IMR-90 (cell line): ENCODE measurements around the gene FGF6. TPM values are rescaled to one million over a fixed set of nuclear protein-coding genes. Genes with fewer than 3 reads are reported as not detected.

Experiments
- ATAC-seq: fragments of 200-7000 bp; cut with Tn5 transposase; 2 replicates; pipeline ENCODE4 v1.9.1; 2020; ENCODE audit warnings: low read depth, mild to moderate bottlenecking, moderate library complexity
- BruUV-seq: library from RNA; stranded (reverse); fragments of 400-500 nt; replicated peaks from 2 replicates; lab custom pipeline; 2021; lab: Mats Ljungman, UMichigan
- CTCF ChIA-PET: fragments of 300-600 bp; formaldehyde crosslinking; extraction: SDS; loops from one replicate; lab custom pipeline; 2021; ENCODE audit warnings: antibody characterized with exemption; lab: Yijun Ruan, JAX
- POLR2A ChIA-PET: fragments of 300-600 bp; sonication (Branson Sonifier 250); formaldehyde crosslinking; loops from one replicate; lab custom pipeline; 2022; ENCODE audit warnings: antibody characterized with exemption; ENCODE audit not compliant: unreplicated experiment; lab: Charles Lee
- DNase-seq: peaks from one replicate; pipeline ENCODE4 v3.0.0; 2013
- H2AFZ ChIP-seq: replicated peaks from 2 replicates; pipeline ENCODE3; 2013; ENCODE audit warnings: low read length, mild to moderate bottlenecking; ENCODE audit not compliant: poor library complexity
- H2AK5ac ChIP-seq: 2 replicates; pipeline ENCODE4 v1.6.1; 2013; ENCODE audit warnings: low read depth, low read length, inconsistent platforms
- H2AK9ac ChIP-seq: replicated peaks from 2 replicates; pipeline ENCODE3; 2013; ENCODE audit warnings: mild to moderate bottlenecking, low read depth, low read length, moderate library complexity; ENCODE audit not compliant: poor library complexity
- H2BK120ac ChIP-seq: 2 replicates; pipeline ENCODE4 v1.6.1; 2013; ENCODE audit warnings: low read depth, low read length, inconsistent platforms
- H2BK15ac ChIP-seq: 3 replicates; pipeline ENCODE4 v1.6.1; 2013; ENCODE audit warnings: low read depth, low read length, inconsistent platforms
- H2BK20ac ChIP-seq: 2 replicates; pipeline ENCODE4 v1.6.1; 2013; ENCODE audit warnings: low read depth, mild to moderate bottlenecking, inconsistent platforms, low read length, moderate library complexity
- H2BK5ac ChIP-seq: 2 replicates; pipeline ENCODE4 v1.6.1; 2013; ENCODE audit warnings: mild to moderate bottlenecking, low read depth, low read length, inconsistent platforms; ENCODE audit not compliant: poor library complexity, severe bottlenecking
- H3K14ac ChIP-seq: replicated peaks from 2 replicates; pipeline ENCODE4 v1.6.1; 2013; ENCODE audit warnings: low read depth, low read length, inconsistent platforms
- H3K18ac ChIP-seq: 2 replicates; pipeline ENCODE4 v1.6.1; 2013; ENCODE audit warnings: low read depth, low read length, control low read depth
- H3K23ac ChIP-seq: 2 replicates; pipeline ENCODE4 v1.6.1; 2013; ENCODE audit warnings: low read depth, low read length, inconsistent platforms
- H3K27ac ChIP-seq: 2 replicates; pipeline ENCODE4 v1.5.1; 2013; ENCODE audit warnings: mild to moderate bottlenecking, control low read depth, low read length; ENCODE audit not compliant: insufficient read depth
- H3K27me3 ChIP-seq: 2 replicates; pipeline ENCODE4 v1.6.1; 2013; ENCODE audit warnings: low read length; ENCODE audit not compliant: control insufficient read depth, insufficient read depth
- H3K36me3 ChIP-seq: 2 replicates; pipeline ENCODE4 v1.6.1; 2013; ENCODE audit warnings: low read length, mixed read lengths; ENCODE audit not compliant: control insufficient read depth, insufficient read depth
- H3K4ac ChIP-seq: 2 replicates; pipeline ENCODE4 v1.6.1; 2013; ENCODE audit warnings: low read depth, low read length, inconsistent platforms
- H3K4me1 ChIP-seq: 2 replicates; pipeline ENCODE4 v1.6.1; 2013; ENCODE audit warnings: low read length, mixed read lengths; ENCODE audit not compliant: control insufficient read depth, insufficient read depth
- H3K4me2 ChIP-seq: 2 replicates; pipeline ENCODE4 v1.6.1; 2013; ENCODE audit warnings: low read depth, mild to moderate bottlenecking, control low read depth, low read length, moderate library complexity
- H3K4me3 ChIP-seq: 2 replicates; pipeline ENCODE4 v1.5.1; 2013; ENCODE audit warnings: low read depth, mild to moderate bottlenecking, control low read depth, low read length, moderate library complexity; ENCODE audit not compliant: insufficient read depth
- H3K56ac ChIP-seq: 2 replicates; pipeline ENCODE4 v1.6.1; 2013; ENCODE audit warnings: low read length, inconsistent platforms; ENCODE audit not compliant: insufficient read depth; ENCODE audit errors: extremely low read depth
- H3K79me1 ChIP-seq, 2 experiments: 2 replicates each; pipeline ENCODE4 v1.6.1; 2013; ENCODE audit warnings: low read length in 2 of 2, inconsistent platforms in 1 of 2, low read depth in 1 of 2
- H3K9ac ChIP-seq: 2 replicates; pipeline ENCODE4 v1.6.1; 2013; ENCODE audit warnings: low read depth, low read length, control low read depth
- H3K9me1 ChIP-seq: 2 replicates; pipeline ENCODE4 v1.6.1; 2013; ENCODE audit warnings: low read length, inconsistent platforms; ENCODE audit not compliant: insufficient read depth
- H3K9me3 ChIP-seq: 2 replicates; pipeline ENCODE4 v1.6.1; 2013; ENCODE audit warnings: low read length; ENCODE audit not compliant: control insufficient read depth, insufficient read depth
- H4K20me1 ChIP-seq: 2 replicates; pipeline ENCODE4 v1.6.1; 2013; ENCODE audit warnings: low read length, inconsistent platforms; ENCODE audit not compliant: insufficient read depth
- H4K5ac ChIP-seq: 2 replicates; pipeline ENCODE4 v1.6.1; 2013; ENCODE audit warnings: mild to moderate bottlenecking, low read depth, low read length, control low read depth
- H4K8ac ChIP-seq, 2 experiments: 2 replicates each; pipeline ENCODE4 v1.6.1; 2013; ENCODE audit warnings: low read depth in 2 of 2, low read length in 2 of 2, control low read depth in 1 of 2, inconsistent platforms in 1 of 2
- H4K91ac ChIP-seq: 2 replicates; pipeline ENCODE4 v1.6.1; 2013; ENCODE audit warnings: low read depth, low read length, inconsistent platforms; ENCODE audit not compliant: insufficient read depth
- BHLHE40 ChIP-seq: fragments of 150-350 bp; IDR thresholded peaks from 2 replicates; pipeline ENCODE4 v1.6.1; 2016; ENCODE audit warnings: mild to moderate bottlenecking, low read depth, low read length
- MAZ ChIP-seq: IDR thresholded peaks from 2 replicates; pipeline ENCODE4 v1.6.1; 2012; ENCODE audit warnings: low read depth, mild to moderate bottlenecking, low read length, improper control_type of control experiment, moderate library complexity, borderline replicate concordance
- MXI1 ChIP-seq: IDR thresholded peaks from 2 replicates; pipeline ENCODE4 v1.6.1; 2012; ENCODE audit warnings: low read depth, mild to moderate bottlenecking, low read length, moderate library complexity, borderline replicate concordance
- RCOR1 ChIP-seq: IDR thresholded peaks from 2 replicates; pipeline ENCODE4 v1.6.1; 2012; ENCODE audit warnings: mild to moderate bottlenecking, low read length, improper control_type of control experiment; ENCODE audit not compliant: insufficient replicate concordance
- WGBS, 2 experiments: methylation state at CpG; one replicate each; pipeline versions ENCODE4 v1.1.5 to v1.1.7; 2013; ENCODE audit warnings: missing lambda C conversion rate in 2 of 2; ENCODE audit not compliant: insufficient read length in 1 of 2; ENCODE audit errors: extremely low coverage in 2 of 2; 5-methylcytosine and 5-hydroxymethylcytosine counted together
- dilution Hi-C: fragments of 300-500 bp; cut with HindIII; formaldehyde crosslinking; loops from one replicate; pipeline ENCODE4 v1.14.3; 2018; ENCODE audit warnings: low sequenced_read_pairs; ENCODE audit not compliant: unreplicated experiment
- in situ Hi-C: fragments of 300-500 bp; cut with MboI; formaldehyde crosslinking; loops from 3 replicates; pipeline ENCODE4 v1.14.3; 2019; ENCODE audit warnings: low sequenced_read_pairs, inconsistent platforms, mixed read lengths
- intact Hi-C: fragments of 100-400 bp; cut with micrococcal nuclease; formaldehyde crosslinking; loops from 2 replicates; pipeline ENCODE4 v1.10.0; 2022
- polyA plus RNA-seq, 3 experiments: library from polyadenylated mRNA; depleted of rRNA; stranded (reverse); fragments of >200 nt; gene quantifications; 2 replicates each; pipeline ENCODE4 v1.2.3, GENCODE V29; 2012; ENCODE audit warnings: low replicate concordance in 1 of 3
- total RNA-seq: library from RNA; depleted of rRNA; stranded (reverse); fragments of >200 nt; gene quantifications from 2 replicates; pipeline ENCODE4 v1.2.3, GENCODE V29; 2012
- TF ChIP-seq, protein P1 (sequence below): fragments of 150-350 bp; IDR thresholded peaks from 2 replicates; pipeline ENCODE4 v1.6.1; 2017; ENCODE audit warnings: mild to moderate bottlenecking, antibody characterized with exemption, low read length, low read depth

FGF6 gene
- total and polyA plus RNA-seq, 2 of the 4 experiments (the other 2 are of a cell fraction): not detected

GRCh38 chr12:4439736-4440135 lies 5.9 kb downstream of the FGF6 start:
- no peak overlapping the region for H3K4me2 ChIP-seq
- no peak overlapping the region for H4K8ac ChIP-seq
- no peak for ATAC-seq
- no peaks in the 10 kb centered on the region for H3K4me1 ChIP-seq
- in situ Hi-C loops: no loop called here
- POLR2A ChIA-PET: no interaction called here
- CTCF ChIA-PET: no interaction called here
- no peak overlapping the region for H4K5ac ChIP-seq
- no peak overlapping the region for H2BK120ac ChIP-seq
- WGBS, 2 experiments: no CpG with 5 or more reads among the region's 5 CpGs
- TF ChIP-seq BHLHE40 (no peak), MXI1 (no peak), MAZ (no peak), RCOR1 (no peak)
- TF ChIP-seq, protein P1, sequence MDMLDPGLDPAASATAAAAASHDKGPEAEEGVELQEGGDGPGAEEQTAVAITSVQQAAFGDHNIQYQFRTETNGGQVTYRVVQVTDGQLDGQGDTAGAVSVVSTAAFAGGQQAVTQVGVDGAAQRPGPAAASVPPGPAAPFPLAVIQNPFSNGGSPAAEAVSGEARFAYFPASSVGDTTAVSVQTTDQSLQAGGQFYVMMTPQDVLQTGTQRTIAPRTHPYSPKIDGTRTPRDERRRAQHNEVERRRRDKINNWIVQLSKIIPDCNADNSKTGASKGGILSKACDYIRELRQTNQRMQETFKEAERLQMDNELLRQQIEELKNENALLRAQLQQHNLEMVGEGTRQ: no peak
- intact Hi-C loops: no loop called here
- H2BK15ac ChIP-seq: no peak overlapping the region
- H2AK9ac ChIP-seq: no peak overlapping the region
- H3K14ac ChIP-seq: no peak overlapping the region
- BruUV-seq: no TSS peak
- H3K18ac ChIP-seq: no peak overlapping the region
- no peak overlapping the region for H3K4ac ChIP-seq
- no peaks in the 10 kb centered on the region for H3K9me3 ChIP-seq
- H2BK5ac ChIP-seq: no peak overlapping the region
- H2AK5ac ChIP-seq: no peak overlapping the region
- H3K4me3 ChIP-seq: no peak overlapping the region
- no peaks in the 10 kb centered on the region for H4K20me1 ChIP-seq
- peaks cover 11% of the 10 kb centered on the region for H3K27me3 ChIP-seq
- dilution Hi-C loops: no loop called here
- H3K27ac ChIP-seq: no peak overlapping the region
- H2AFZ ChIP-seq: no peak overlapping the region
- no peak overlapping the region for H3K23ac ChIP-seq
- H4K91ac ChIP-seq: no peak overlapping the region
- H3K56ac ChIP-seq: no peak overlapping the region
- no peak overlapping the region for H3K9ac ChIP-seq
- no peaks in the 10 kb centered on the region for H3K36me3 ChIP-seq
- H2BK20ac ChIP-seq: no peak overlapping the region
- no peaks in the 10 kb centered on the region for H3K79me1 ChIP-seq
- DNase-seq: no peak
- H3K9me1 ChIP-seq: no peaks in the 10 kb centered on the region
